GM21360 (cell line): Measurements from ENCODE around the gene MATN1.
"Not testable (repeated sequence)": the region's sequence is repeated elsewhere in the genome, so short reads cannot be mapped to it uniquely, and the experiment has no call there.

Source experiments
- ATAC-seq: cut with Tn5 transposase; IDR thresholded peaks from one replicate; pipeline ENCODE4 v1.9.1; 2021; ENCODE audit warnings: mild to moderate bottlenecking, moderate library complexity; ENCODE audit not compliant: unreplicated experiment

MATN1 gene, protein sequence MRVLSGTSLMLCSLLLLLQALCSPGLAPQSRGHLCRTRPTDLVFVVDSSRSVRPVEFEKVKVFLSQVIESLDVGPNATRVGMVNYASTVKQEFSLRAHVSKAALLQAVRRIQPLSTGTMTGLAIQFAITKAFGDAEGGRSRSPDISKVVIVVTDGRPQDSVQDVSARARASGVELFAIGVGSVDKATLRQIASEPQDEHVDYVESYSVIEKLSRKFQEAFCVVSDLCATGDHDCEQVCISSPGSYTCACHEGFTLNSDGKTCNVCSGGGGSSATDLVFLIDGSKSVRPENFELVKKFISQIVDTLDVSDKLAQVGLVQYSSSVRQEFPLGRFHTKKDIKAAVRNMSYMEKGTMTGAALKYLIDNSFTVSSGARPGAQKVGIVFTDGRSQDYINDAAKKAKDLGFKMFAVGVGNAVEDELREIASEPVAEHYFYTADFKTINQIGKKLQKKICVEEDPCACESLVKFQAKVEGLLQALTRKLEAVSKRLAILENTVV

DNA sequence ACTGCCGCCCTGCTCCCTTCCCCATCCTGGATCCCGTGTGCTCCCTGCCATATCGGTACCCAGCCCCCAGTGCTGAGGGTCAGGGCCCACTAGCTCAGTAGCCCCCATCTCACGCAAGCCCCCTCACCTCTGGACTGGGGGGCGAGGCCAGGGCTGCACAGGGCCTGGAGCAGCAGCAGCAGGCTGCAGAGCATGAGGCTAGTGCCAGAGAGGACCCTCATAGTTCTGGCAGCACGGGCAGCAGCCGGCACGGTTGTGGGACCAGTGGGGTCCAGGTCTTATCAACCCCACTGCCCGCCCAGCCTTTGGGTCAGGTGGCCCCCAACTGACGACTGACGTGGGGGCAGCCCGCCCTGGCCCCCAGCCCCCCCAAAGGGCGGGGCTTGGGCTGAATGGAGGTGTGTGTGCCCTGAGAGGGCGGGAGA, at the start of gene MATN1:
Gene MATN1 (minus strand): TSS at position 255 of the 425 bp plus-strand sequence. CDS start 34 bp downstream, at position 221.
- no peak for ATAC-seq

DNA sequence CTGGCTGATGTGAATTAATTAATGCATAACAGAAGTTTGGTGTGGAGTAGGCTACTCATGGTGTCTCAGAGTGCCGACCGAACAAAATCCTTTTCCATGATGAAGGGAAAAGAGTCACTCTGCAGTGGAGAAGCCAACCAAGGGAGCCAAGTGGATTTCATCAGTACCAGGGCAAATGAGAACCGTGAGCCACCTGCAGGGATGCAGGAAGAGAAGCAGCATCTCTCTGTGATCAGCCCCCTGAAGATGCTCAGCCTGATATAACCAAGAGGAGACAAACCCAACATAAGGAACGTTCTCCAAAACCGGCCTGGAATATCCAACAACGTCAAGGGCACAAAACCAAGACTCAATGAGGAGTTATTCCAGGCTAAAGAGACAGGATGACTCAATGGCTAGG, 47.6 kb upstream of the MATN1 start:
- no peak for ATAC-seq

DNA sequence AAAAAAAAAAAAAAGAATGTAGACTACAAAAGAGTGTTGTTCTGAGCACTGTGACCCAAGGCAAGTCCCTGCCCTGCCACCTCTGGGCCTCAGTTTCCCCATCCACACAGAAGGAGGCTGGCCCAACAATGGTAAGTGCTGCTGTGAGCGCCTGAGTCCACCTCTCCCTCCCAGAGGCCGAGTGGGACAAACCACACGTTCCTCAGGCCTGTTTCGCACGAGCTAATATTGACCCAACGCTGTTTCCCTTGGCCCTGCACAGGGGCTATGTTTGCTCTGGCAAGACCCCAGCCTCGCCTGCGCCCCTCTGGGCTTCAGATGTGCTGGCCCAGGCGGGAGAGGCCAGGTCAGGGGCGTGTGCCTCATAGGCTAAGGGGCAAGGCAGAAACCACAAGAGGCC, 46.8 kb upstream of the MATN1 start:
- no peak for ATAC-seq

DNA sequence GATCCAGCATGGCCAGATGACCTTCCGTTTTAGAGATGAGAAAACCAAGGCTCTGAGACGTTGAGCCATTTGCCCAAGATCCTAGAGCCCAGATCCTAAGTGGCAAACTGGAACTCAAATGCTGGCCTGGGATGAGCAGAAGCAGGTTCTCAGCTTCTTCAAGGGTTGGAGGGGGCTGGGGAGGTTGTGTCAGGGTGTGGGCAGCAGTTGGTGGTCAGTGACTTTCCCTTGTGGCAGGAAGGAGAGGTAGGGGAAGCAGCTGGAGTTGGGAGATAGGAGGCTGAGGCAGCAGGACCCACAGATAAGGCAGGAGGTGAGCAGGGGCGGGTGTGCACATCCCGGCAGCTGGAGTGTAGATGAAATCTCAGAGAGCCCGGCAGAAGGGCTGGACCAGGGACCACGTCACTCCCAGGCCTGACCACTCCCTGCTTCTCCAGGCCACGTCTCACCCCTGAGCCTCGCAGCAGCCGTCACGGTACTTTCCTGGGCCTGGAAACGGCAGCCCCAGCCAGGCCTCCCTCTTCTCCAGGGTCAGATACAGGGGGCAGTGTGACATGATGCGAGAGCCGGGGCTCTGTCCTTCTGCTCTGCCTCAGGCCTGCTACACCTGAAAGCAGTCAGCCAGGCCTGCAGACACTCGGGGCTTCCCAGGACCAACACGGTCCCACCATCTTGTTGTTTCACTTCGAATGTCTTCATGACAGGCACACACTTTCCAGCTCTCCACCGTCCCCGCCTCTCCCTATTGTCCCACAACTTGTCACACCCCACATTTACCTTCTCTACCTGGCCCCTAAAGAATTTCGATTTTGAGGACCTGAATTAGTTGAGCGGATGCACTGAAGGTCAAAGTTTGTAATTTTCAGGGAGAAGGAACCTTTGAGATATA, 45.7 kb upstream of the MATN1 start:
- no peak for ATAC-seq

DNA sequence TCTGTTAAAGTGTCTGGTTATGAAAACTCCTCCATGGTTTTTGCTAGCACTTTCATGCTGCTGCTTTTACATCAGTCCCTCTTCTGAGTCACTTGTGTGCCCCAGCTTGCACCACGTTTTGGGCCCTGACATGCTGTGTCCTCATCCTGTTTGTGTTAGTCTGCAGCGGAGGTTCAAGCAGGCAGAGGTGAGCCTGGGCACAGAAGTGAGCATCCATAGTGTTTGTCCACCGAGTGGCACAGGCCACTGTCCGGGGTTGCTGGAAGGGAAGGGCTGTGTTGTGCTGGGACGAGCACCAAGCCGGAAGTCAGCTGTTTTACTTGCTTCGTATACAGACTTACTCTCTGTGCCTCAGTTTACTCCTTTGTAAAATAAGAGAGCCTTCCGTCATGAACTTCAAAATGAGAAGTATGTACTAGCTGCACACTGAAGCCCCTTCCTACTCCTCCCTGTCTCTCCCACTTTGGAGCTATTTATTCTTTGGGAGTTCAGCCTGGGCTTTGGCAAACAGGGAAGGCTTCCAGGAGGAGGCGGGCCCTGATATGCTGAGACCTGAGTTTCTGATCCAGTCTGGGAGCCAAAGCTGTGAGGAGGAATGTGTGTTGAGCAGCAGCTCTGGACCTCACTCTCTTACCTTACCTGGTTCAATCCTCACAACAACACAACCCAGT, 44.9 kb upstream of the MATN1 start:
- ATAC-seq, result no peak

DNA sequence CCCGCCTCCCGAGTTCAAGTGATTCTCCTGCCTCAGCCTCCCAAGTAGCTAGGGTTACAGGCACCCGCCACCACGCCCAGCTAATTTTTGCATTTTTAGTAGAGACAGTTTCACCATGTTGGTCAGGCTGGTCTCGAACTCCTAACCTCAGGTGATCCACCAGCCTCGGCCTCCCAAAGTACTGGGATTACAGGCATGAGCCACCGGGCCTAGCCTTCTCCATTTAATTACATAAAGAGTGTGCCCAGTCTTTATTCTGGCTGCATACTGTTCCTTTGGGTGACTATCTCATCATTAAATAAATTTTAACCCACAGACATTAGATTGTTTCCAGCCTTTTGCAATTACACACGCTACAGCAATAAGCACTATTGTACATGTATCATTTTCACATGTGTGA, 43.6 kb upstream of the MATN1 start:
- ATAC-seq, result not testable (repeated sequence)

DNA sequence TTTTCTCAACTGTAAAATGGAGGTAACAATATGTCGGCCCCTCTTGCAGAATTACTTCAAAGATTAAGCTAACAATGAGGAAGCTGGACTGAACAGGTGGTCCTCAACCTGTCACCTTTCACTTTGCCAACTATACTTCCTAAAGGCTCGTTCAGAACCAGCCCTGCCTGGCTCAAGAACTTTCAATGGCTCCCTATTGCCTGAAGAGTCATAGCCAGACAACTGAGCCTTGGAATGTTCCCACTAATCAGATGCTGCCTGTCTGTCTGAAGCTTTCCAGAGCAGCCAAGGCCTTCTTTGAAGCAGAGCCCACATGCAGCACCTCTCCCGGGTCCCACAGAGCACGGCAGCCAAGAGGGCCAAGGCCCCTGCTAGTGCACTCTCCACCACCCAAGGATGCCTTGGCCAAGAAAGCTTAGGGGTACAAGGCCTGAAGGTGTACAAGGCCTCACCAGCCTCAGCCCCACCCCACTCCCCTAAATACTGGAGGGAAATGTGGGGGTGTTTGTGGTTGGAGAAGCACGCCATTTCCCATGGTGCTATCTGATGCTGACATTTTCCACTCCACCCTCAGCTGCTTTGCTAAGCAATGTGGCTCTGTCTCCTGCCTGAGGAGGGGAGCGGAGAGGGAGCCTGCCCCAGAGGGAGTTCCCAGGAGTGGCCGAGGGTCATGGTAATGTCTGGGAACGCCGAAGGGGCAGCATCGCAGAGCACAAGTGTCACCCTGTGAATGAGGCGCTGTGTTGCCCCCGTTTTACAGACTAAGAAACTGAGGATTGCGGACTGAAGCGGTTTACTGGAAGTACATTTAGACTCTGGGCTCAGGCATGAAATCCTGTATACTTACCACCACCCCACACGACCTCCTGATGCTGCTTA, 42.4 kb upstream of the MATN1 start:
- no peak for ATAC-seq

DNA sequence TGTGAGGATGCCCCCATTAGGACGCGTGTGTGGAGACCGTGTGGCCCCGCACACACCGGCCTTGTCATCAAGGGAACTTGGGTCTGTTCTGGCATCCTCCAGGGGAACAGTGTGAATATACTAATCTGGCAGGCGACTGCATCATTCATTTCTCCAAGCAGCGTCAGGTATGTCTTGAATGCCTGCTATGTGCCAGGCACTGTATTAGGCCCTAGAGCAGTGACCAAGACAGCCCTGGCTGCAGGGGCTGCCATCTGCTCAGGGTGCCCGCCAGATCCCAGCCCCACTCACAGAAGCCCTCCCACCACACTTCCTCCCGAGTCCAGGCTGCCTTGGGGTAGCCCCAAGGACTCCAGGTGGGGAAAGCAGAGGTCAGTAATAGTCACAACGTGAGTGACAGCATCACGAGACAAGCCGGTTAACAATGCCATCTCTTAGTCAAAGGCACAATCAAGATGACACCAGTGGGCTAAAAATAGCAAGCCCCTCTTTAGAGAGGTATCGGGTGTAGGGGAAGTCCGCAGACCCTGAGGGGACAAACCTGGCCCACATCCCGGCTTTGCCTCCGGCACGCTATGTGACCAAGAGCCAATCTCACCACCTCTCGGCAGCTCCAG, 41.7 kb upstream of the MATN1 start:
- ATAC-seq, result peak; percentile 49

DNA sequence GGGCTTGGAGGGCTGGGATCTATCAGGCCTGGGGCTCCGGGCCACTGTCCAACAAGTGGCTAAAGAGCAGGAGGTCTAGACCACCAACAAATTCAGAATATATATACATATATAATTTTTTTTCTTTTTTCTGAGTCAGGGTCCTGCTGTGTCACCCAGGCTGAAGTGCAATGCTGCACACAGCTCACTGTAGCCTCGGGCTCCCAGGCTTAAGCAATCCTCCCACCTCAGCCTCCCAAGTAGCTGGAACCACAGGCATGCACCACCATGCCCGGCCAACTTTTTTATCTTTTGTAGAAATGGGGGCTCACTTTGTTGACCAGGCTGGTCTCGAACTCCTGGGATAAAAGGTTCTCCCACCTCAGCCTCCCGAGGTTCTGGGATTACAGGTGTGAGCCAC, 41.0 kb upstream of the MATN1 start:
- no peak for ATAC-seq

DNA sequence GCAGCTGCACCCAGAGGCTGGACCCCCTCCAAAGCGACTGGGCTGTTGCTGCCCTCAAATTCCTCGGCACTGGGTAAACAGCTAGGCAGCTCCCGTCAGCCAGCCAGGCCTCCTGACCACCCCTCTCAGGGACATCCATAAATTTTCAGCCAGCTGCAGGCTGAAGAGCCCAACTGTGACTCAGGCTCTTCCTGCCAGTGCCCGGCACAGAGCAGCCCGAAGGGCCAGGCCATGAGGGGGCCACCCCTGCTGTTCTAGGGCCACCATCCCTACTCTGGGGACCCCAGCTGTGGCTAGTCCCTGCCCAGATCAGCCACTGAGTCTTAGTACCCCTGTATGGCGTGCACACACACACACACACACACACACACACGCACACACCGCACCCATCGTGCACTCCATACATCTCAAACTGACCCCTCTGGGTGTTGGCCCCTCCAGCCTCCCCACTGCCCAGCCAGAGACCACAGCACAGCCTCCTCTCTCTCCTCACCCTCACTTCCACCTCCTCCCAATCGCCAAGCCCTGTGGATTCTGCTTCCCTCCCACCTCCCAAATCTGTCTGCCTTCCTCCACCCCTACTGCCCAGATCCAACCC, 40.4 kb upstream of the MATN1 start:
- no peak for ATAC-seq

DNA sequence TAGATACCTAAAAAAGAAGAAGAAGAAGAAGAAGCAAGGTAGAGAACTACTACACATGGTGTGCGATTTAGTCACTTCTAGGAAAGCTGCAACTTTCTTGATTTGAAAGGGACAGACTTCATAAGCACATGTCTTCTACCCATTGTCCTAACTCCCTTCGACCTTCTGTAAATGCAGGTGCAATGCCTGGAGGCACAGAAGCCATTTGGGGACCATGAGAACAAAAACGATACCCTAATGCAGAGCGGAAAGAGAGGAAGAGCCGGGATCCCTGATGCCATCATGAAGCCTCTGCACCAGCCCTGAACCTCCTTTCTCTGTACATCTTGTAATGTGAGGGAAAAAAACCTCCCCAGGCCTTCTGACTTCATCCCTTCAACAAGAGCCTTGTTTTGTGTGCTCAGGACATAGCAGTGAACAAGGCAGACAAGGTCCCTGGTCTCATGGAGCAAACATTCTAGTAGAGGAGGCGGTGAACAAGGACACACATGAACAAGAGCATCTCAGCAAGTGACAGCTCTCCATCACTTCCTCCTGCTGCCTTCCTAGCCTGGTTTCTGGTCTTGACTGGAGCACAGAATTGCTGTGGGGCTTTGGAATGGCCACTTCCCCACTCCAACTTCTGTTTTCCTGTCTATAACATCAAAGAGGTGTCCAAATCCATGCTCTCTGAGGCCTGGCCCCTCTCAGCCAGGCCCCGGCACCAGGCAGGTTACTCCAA, 39.7 kb upstream of the MATN1 start:
- ATAC-seq, result no peak

DNA sequence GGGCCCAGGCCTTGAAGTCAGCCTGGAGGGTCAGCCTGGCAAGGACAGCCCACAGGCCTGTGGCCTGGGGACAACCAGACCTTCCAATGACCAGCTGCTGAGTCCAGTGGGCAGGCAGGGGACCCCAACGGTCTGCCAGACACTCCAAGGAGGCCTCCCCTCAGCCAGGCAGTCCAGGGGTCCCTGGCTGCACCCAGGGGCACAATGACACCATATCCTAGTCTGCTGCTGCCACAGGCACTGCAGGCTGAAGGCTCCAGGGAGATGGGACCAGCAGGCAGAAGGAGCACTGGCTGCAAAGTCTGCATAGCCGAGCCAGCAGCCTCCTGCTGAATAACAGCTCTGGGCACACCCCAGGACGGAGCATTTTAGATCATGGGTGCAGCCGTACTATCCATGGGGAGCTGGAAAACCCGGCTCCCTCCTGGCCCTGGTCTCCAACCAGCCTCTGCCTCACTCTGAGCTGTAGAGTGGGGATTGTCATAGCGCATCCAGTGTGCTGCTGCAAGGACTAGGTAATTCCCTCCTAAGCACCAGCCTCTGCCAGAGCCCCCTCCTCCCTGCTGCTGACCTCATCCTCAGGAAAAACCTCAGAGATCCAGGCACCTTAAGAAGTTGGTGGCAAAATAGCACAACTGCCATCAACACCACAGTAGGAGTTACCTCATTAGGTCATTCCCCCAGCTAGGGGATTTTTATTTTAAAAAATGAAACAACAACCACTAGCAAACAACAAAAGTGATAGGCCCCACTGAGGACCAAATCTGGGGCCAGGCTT, 39.0 kb upstream of the MATN1 start:
- ATAC-seq, result no peak

DNA sequence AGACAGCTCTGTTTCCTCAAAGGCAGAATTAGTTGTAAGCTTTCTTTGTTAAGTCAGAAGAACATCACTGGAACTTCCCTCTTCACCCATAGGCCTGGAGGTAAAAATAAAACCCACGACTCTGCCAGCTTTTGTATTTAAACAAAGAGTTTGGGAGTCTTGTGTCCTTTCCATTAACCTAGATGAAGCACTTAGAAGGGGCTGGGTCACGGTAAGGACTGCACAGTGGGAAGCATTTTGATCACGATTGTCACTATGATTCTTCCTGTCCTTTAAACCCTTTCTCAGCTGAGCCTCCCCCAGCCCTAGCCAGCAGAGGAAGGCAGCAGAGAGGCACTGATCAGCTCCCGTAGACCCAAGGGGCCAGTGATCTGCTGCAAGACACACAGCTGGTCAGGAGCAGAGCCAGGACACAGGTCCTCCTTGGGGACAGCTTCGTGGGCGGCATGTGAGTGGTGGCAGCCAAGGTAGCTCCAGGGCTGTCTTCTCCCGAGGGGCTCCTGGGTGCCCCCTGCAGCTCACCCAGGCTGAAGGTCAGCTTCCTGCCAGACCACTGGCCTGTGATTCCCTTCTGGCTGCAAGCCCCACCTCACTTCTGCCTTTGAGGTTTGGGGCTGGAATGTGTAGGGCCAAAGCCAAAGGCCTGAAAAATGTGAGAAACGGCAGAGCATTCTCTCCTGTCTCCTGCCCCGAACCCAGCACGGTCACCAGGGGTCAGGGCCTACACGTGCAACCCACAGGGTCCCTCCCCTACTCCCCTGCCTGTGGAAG, 38.2 kb upstream of the MATN1 start:
- ATAC-seq, result no peak

DNA sequence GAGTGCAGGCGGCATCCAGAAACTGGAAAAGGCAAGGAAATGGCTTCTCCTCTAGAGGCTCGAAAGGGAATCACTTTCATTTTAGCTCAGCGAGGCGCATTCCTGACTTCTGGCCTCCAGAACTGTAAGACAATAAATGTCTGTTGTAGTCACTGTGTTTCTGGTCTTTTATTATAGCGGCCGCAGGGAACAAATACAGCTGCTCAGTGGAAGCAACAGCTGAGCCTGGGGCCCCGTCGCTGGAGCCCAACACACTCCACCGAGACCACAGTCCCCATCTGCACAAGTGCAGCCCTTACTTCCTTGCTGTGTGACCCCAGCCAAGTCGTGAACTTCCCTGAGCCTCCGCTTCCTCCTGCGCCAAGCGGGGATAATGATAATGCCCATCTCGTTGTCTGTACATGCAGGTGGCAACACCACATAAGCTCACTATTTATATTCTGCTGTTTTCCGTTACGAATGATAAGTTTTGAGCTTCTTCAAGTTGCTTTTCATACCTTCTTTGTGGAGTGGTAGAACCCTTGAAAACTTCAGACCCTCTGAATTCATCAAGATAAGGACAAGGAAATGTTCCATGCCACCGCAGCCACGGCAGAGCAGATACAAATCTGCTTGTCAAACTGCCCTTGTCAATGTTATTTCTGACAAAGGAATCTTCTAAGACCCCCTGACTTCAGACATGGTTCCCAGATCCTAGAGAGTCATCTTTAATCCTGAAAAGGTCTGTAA, 37.4 kb upstream of the MATN1 start:
- no peak for ATAC-seq

DNA sequence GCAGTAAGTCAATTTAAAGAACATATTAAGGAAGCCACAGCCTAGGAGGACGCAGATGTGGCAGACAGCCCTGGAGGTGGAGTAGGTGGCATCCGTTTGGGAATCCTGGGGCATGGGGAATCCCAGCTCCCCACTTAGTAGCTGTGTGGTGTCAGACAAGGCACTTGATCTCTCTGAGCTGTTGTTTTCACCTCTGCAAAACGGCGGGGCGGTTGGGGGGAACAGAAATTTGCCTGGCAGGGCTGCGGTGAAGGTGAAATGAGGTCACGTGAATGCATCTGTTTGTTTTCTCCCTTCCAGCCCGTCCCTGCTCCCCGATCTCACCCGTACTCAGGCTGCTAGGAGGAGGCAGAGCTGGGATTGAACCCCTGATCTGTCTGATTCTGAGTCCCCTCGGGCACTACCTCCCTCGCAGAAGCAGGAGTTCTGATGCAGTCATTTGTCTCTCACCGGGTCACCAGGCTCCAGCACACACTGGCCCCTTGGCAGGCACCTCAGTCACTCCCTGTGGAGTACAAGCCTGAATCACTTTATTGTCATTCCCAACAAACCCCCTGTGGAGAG, 36.4 kb upstream of the MATN1 start:
- no peak for ATAC-seq

DNA sequence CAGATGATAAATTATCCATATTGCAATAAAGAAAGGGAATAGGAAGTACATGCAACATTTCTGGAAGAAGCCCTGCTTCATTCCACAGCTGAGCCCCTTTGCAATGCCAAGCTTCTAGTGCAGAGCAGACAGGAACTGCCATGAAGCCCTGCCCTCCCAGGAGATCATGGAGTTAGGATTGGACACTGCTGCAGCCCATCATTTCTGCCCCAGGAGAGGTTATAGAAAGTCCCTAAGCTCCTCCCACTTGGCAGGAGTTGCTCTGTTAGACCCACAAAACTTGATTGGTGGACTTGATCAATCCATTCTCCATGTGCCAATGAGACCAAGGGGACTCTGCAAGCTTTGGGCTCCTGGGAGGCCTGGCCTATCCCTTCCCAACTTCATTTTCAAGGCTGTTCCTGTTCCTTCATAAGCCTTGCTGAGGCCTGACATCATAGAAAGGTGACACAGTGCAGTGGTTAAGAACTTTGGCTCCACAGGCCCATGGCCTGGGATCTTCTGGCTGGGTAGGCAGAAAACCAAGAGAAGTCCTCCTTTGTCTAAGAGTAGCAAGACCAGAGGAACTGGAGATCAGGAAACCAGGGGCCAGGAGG, 35.5 kb upstream of the MATN1 start:
- ATAC-seq, result no peak
